ENCODE results near the gene MAP2K5.

The MAP2K5 gene

DNA sequence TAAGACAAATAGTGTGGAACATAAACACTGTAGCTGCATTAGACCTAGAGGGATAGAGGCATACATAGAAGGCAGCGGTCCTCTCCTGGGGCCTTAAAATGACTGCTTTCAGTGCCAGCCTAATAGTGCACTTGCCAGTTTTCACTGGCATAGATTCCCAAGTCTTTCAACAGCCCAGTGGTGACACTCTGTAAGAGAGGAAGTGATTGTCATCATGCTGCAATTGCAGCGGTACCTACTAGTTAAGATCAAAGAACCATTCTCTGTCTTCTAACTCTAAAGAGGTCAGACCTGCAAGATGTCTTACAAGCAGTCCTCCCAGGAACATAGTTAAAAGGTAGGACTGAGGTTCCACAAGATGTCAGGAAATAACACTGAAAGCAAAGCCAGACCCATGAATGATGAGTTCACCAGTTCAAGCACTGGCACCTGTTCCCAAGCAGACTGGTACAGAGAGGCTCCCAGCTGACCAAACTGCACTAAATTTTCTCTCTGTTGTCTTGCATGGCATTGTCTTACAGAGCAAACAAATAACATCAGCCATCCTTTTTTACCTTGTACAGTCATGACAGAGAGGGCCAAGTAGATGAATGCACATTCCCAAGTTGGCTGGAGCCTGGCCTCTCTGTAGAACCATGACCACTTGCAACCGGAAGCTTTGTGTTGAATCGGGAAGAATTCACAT is 182.3 kb downstream of the MAP2K5 start:
- H3K27ac ChIP-seq: no peak overlapping the region
- DNase-seq (ENCODE audit: low read depth, low spot score): no peak
- TF ChIP-seq EZH2 (IDR thresholded peaks at IDR 0.05) (no peak), POLR2AphosphoS5 (IDR thresholded peaks at IDR 0.05; ENCODE audit: borderline replicate concordance, low read depth, low read length) (no peak), FOXP2 (optimal IDR thresholded peaks at IDR 0.05; ENCODE audit: control extremely low read depth, extremely low read length, insufficient read depth) (no peak)
- no peaks in the 10 kb centered on the region for H3K36me3 ChIP-seq (ENCODE audit: insufficient read depth, low read length)
- no peaks in the 10 kb centered on the region for H3K9me3 ChIP-seq (ENCODE audit: low read depth, low read length)
- no peak overlapping the region for H3K4me3 ChIP-seq
- no peak overlapping the region for H3K9ac ChIP-seq (ENCODE audit: insufficient read length)

DNA sequence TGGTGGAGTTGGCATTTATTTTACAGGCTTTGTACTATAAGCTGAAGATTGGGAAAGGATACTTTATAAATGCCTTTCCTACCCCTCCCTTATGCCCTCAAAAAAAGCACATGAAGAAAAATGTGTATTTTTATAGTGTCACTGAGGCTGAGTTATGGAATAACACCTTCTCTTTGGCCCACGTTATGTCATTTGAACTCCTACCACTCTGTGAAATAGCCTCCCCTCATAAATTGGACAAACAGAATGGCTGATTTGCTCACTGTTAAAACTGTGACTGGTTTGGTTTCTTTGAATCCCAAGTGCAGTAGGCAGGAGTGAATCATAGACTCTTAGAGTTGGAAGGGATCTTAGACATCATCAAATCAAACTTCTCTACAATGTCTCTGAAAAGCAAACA is 187.6 kb downstream of the MAP2K5 start:
- TF ChIP-seq EZH2 (IDR thresholded peaks at IDR 0.05) (no peak), FOXP2 (optimal IDR thresholded peaks at IDR 0.05; ENCODE audit: control extremely low read depth, extremely low read length, insufficient read depth) (no peak), POLR2AphosphoS5 (IDR thresholded peaks at IDR 0.05; ENCODE audit: borderline replicate concordance, low read depth, low read length) (no peak)
- H3K27ac ChIP-seq: no peak overlapping the region
- DNase-seq (ENCODE audit: low read depth, low spot score): no peak
- no peak overlapping the region for H3K4me3 ChIP-seq
- H3K9me3 ChIP-seq (ENCODE audit: low read depth, low read length): no peaks in the 10 kb centered on the region
- H3K36me3 ChIP-seq (ENCODE audit: insufficient read depth, low read length): no peaks in the 10 kb centered on the region
- H3K9ac ChIP-seq (ENCODE audit: insufficient read length): no peak overlapping the region

GRCh38 chr15:67731112-67731721 is 188.7 kb downstream of the MAP2K5 start:
- H3K27ac ChIP-seq: no peak overlapping the region
- TF ChIP-seq POLR2AphosphoS5 (IDR thresholded peaks at IDR 0.05; ENCODE audit: borderline replicate concordance, low read depth, low read length) (no peak), FOXP2 (optimal IDR thresholded peaks at IDR 0.05; ENCODE audit: control extremely low read depth, extremely low read length, insufficient read depth) (no peak), EZH2 (IDR thresholded peaks at IDR 0.05) (no peak)
- no peak overlapping the region for H3K4me3 ChIP-seq
- H3K36me3 ChIP-seq (ENCODE audit: insufficient read depth, low read length): no peaks in the 10 kb centered on the region
- no peak overlapping the region for H3K9ac ChIP-seq (ENCODE audit: insufficient read length)
- no peaks in the 10 kb centered on the region for H3K9me3 ChIP-seq (ENCODE audit: low read depth, low read length)
- DNase-seq (ENCODE audit: low read depth, low spot score): no peak

DNA sequence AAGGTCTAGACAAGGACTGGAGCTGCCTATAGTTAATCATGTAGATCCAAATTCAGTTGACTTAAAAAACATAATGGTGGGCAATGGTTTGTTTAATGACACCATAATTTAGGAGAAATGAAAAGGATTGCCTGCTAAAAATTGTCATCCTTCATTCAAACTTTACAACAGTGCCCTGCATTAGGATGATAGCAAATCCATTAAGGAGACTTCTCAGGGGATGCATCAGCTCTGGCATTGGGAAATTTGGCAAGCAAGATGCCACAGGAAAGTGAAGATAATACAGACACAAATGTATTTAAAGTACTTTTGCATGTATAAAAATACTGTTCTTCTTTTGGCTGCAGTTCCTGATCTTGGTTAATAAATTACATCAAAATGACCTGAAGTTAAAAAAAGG is 189.7 kb downstream of the MAP2K5 start:
- Histone ChIP-seq H3K4me3 (no peak overlapping the region), H3K27ac (no peak overlapping the region), H3K9me3 (ENCODE audit: low read depth, low read length) (no peaks in the 10 kb centered on the region), H3K9ac (ENCODE audit: insufficient read length) (no peak overlapping the region), H3K36me3 (ENCODE audit: insufficient read depth, low read length) (no peaks in the 10 kb centered on the region)
- no peak for DNase-seq (ENCODE audit: low read depth, low spot score)
- TF ChIP-seq EZH2 (IDR thresholded peaks at IDR 0.05) (no peak), FOXP2 (optimal IDR thresholded peaks at IDR 0.05; ENCODE audit: control extremely low read depth, extremely low read length, insufficient read depth) (no peak), POLR2AphosphoS5 (IDR thresholded peaks at IDR 0.05; ENCODE audit: borderline replicate concordance, low read depth, low read length) (no peak)

- Histone ChIP-seq H3K9ac (ENCODE audit: insufficient read length) (no peak overlapping the region), H3K27ac (no peak overlapping the region), H3K4me3 (no peak overlapping the region), H3K9me3 (ENCODE audit: low read depth, low read length) (no peaks in the 10 kb centered on the region), H3K36me3 (ENCODE audit: insufficient read depth, low read length) (no peaks in the 10 kb centered on the region)
- TF ChIP-seq POLR2AphosphoS5 (IDR thresholded peaks at IDR 0.05; ENCODE audit: borderline replicate concordance, low read depth, low read length) (no peak), EZH2 (IDR thresholded peaks at IDR 0.05) (no peak), FOXP2 (optimal IDR thresholded peaks at IDR 0.05; ENCODE audit: control extremely low read depth, extremely low read length, insufficient read depth) (no peak)
- DNase-seq (ENCODE audit: low read depth, low spot score): no peak
Observed at GRCh38 chr15:67732671-67733374, 190.3 kb downstream of the MAP2K5 start.

GRCh38 chr15:67735896-67736295 is 193.4 kb downstream of the MAP2K5 start:
- no peak for DNase-seq (ENCODE audit: low read depth, low spot score)
- no peak overlapping the region for H3K4me3 ChIP-seq
- H3K9ac ChIP-seq (ENCODE audit: insufficient read length): no peak overlapping the region
- no peak overlapping the region for H3K27ac ChIP-seq
- H3K9me3 ChIP-seq (ENCODE audit: low read depth, low read length): no peaks in the 10 kb centered on the region
- TF ChIP-seq EZH2 (IDR thresholded peaks at IDR 0.05) (no peak), FOXP2 (optimal IDR thresholded peaks at IDR 0.05; ENCODE audit: control extremely low read depth, extremely low read length, insufficient read depth) (no peak), POLR2AphosphoS5 (IDR thresholded peaks at IDR 0.05; ENCODE audit: borderline replicate concordance, low read depth, low read length) (no peak)
- no peaks in the 10 kb centered on the region for H3K36me3 ChIP-seq (ENCODE audit: insufficient read depth, low read length)

GRCh38 chr15:67736810-67737209 is 194.3 kb downstream of the MAP2K5 start:
- Histone ChIP-seq H3K36me3 (ENCODE audit: insufficient read depth, low read length) (no peaks in the 10 kb centered on the region), H3K9me3 (ENCODE audit: low read depth, low read length) (no peaks in the 10 kb centered on the region), H3K4me3 (no peak overlapping the region), H3K27ac (no peak overlapping the region), H3K9ac (ENCODE audit: insufficient read length) (no peak overlapping the region)
- TF ChIP-seq FOXP2 (optimal IDR thresholded peaks at IDR 0.05; ENCODE audit: control extremely low read depth, extremely low read length, insufficient read depth): no peak
- TF ChIP-seq EZH2 (IDR thresholded peaks at IDR 0.05): no peak
- TF ChIP-seq POLR2AphosphoS5 (IDR thresholded peaks at IDR 0.05; ENCODE audit: borderline replicate concordance, low read depth, low read length): no peak
- no peak for DNase-seq (ENCODE audit: low read depth, low spot score)

- TF ChIP-seq FOXP2 (optimal IDR thresholded peaks at IDR 0.05; ENCODE audit: control extremely low read depth, extremely low read length, insufficient read depth) (no peak), EZH2 (IDR thresholded peaks at IDR 0.05) (no peak), POLR2AphosphoS5 (IDR thresholded peaks at IDR 0.05; ENCODE audit: borderline replicate concordance, low read depth, low read length) (no peak)
- no peak for DNase-seq (ENCODE audit: low read depth, low spot score)
- Histone ChIP-seq H3K36me3 (ENCODE audit: insufficient read depth, low read length) (no peaks in the 10 kb centered on the region), H3K27ac (no peak overlapping the region), H3K9ac (ENCODE audit: insufficient read length) (no peak overlapping the region), H3K9me3 (ENCODE audit: low read depth, low read length) (no peaks in the 10 kb centered on the region), H3K4me3 (no peak overlapping the region)
Observed at GRCh38 chr15:67738056-67738455, 195.6 kb downstream of the MAP2K5 start.

All from SK-N-MC (cell line).